ENCODE measurements around the gene PMAIP1. TPM values are rescaled to one million over a fixed set of nuclear protein-coding genes. Genes with fewer than 3 reads are reported as not detected.
A peak's percentile ranks its signal among the peaks of the same experiment; 100 is the strongest.

The PMAIP1 gene
- total and polyA plus RNA-seq, 9 of the 15 experiments (the other 6 are each of a cell fraction or from before 2014, with no cell fraction given): 8.0 to 22.9 (median 14.9) TPM

- in situ Hi-C loops (cut with MboI): no loop called here
- H3K9me3 ChIP-seq (replicated peaks; ENCODE audit: control insufficient read depth, insufficient read depth, low read depth, low read length): no peaks in the 10 kb centered on the region
- no peak for DNase-seq (ENCODE audit: extremely low read depth in 1 of 4, low spot score in 3 of 4)
- H2AFZ ChIP-seq (ENCODE audit: low read depth, low read length): peak overlapping the region; percentile 80
- POLR2A ChIA-PET: interaction anchor here (2.0 to 3.1 kb wide), 2 partner anchors 9 to 10 kb away, joined by 8 to 11 read pairs; partner anchors contain the start of gene PMAIP1
- intact Hi-C loops (cut with micrococcal nuclease): no loop called here
- 49% methylated on average over 11 of the region's 11 CpGs for WGBS (ENCODE audit: insufficient coverage, low coverage, missing lambda C conversion rate)
- H3K4me1 ChIP-seq (replicated peaks in 1 of 2; ENCODE audit: control insufficient read depth in 2 of 2, insufficient read depth in 2 of 2, low read length in 2 of 2): peaks cover 0 to 11% of the 10 kb centered on the region in 2 experiments; a peak in 4 of 5 replicates
- no peaks in the 10 kb centered on the region for H3K9me1 ChIP-seq (ENCODE audit: control insufficient read depth, insufficient read depth, low read length)
- BruUV-seq (replicated peaks): no TSS peak
- no peaks in the 10 kb centered on the region for H4K20me1 ChIP-seq (replicated peaks; ENCODE audit: control insufficient read depth, insufficient read depth, low read length)
- no peak overlapping the region for H3K27ac ChIP-seq (ENCODE audit: extremely low read depth, low read depth, low read length)
- H3K36me3 ChIP-seq (ENCODE audit: control insufficient read depth, insufficient read depth, low read length): no peaks in the 10 kb centered on the region
- H3K4me3 ChIP-seq: no peak overlapping the region
- no peak overlapping the region for H3K9ac ChIP-seq (ENCODE audit: insufficient read depth in 1 of 2, low read depth in 2 of 2, low read length in 2 of 2)
- FAIRE-seq: no peak
- CTCF ChIA-PET (ENCODE audit: low intra/inter-chr PET ratio): no interaction called here
- H3K27me3 ChIP-seq (ENCODE audit: control insufficient read depth in 2 of 2, insufficient read depth in 2 of 2, low read length in 2 of 2): no peaks in the 10 kb centered on the region
- no peak overlapping the region for H3K4me2 ChIP-seq (ENCODE audit: insufficient read depth, low read length)
- no peak for ATAC-seq
- no peaks in the 10 kb centered on the region for H3K79me2 ChIP-seq (ENCODE audit: control insufficient read depth, insufficient read depth, low read length)
- TF ChIP-seq MTF1 (CRISPR knock-in tag; IDR thresholded peaks at IDR 0.05; ENCODE audit: borderline replicate concordance) (no peak), FOXP4 (CRISPR knock-in tag; IDR thresholded peaks at IDR 0.05; ENCODE audit: borderline replicate concordance) (no peak), ZNF583 (CRISPR knock-in tag; IDR thresholded peaks at IDR 0.05) (no peak), PTTG1 (tag; IDR thresholded peaks at IDR 0.05; ENCODE audit: low read depth) (no peak), ZNF212 (CRISPR knock-in tag; IDR thresholded peaks at IDR 0.05) (no peak), MYC (IDR thresholded peaks at IDR 0.05; ENCODE audit: low read depth, low read length) (no peak), MYC (CRISPR knock-in tag; IDR thresholded peaks at IDR 0.05; ENCODE audit: borderline replicate concordance, low read depth) (no peak), ADNP (tag; IDR thresholded peaks at IDR 0.05) (no peak), BCLAF1 (IDR thresholded peaks at IDR 0.05; ENCODE audit: borderline replicate concordance in 1 of 2, control insufficient read depth in 1 of 2, low read depth in 2 of 2, low read length in 1 of 2) (no peak), ZNF395 (CRISPR knock-in tag; IDR thresholded peaks at IDR 0.05) (no peak), ZNF668 (CRISPR knock-in tag; IDR thresholded peaks at IDR 0.05) (no peak), ELF2 (CRISPR knock-in tag; IDR thresholded peaks at IDR 0.05) (no peak), E2F5 (CRISPR knock-in tag; IDR thresholded peaks at IDR 0.05) (no peak), ZNF766 (CRISPR knock-in tag; conservative IDR thresholded peaks at IDR 0.05) (no peak)
Observed at GRCh38 chr18:59909289-59910036, 9.7 kb downstream of the PMAIP1 start.
